HG03066 (cell line): ENCODE data around the gene CLASP1.

Experiments used
- ATAC-seq: cut with Tn5 transposase; IDR thresholded peaks from one replicate; pipeline ENCODE4 v1.9.1; 2021; ENCODE audit warnings: low read depth; ENCODE audit not compliant: unreplicated experiment

CLASP1 gene

GRCh38 chr2:121513597-121514333, 135.5 kb downstream of the CLASP1 start:
- ATAC-seq: no peak

- ATAC-seq: no peak
Measured at GRCh38 chr2:121510857-121511256, 138.4 kb downstream of the CLASP1 start.

- no peak for ATAC-seq
Measured at GRCh38 chr2:121506621-121507020, 142.6 kb downstream of the CLASP1 start.

GRCh38 chr2:121505986-121506586, 143.2 kb downstream of the CLASP1 start:
- no peak for ATAC-seq

GRCh38 chr2:121505005-121505404, 144.3 kb downstream of the CLASP1 start:
- no peak for ATAC-seq

- ATAC-seq: no peak
Measured at GRCh38 chr2:121504316-121504715, 144.9 kb downstream of the CLASP1 start.

- no peak for ATAC-seq
Measured at GRCh38 chr2:121502781-121503180, 146.5 kb downstream of the CLASP1 start.

GRCh38 chr2:121502246-121502645, 147.0 kb downstream of the CLASP1 start:
- no peak for ATAC-seq

- no peak for ATAC-seq
Measured at GRCh38 chr2:121501554-121501953, 147.7 kb downstream of the CLASP1 start.

GRCh38 chr2:121501031-121501430, 148.2 kb downstream of the CLASP1 start:
- no peak for ATAC-seq

GRCh38 chr2:121498731-121499130, 150.5 kb downstream of the CLASP1 start:
- no peak for ATAC-seq

- ATAC-seq: no peak
Measured at GRCh38 chr2:121492409-121492808, 156.9 kb downstream of the CLASP1 start.

GRCh38 chr2:121491518-121491917, 157.7 kb downstream of the CLASP1 start:
- no peak for ATAC-seq

- no peak for ATAC-seq
Measured at GRCh38 chr2:121490584-121491133, 158.6 kb downstream of the CLASP1 start.

GRCh38 chr2:121489911-121490583, 159.2 kb downstream of the CLASP1 start:
- no peak for ATAC-seq

GRCh38 chr2:121489284-121489683, 160.0 kb downstream of the CLASP1 start:
- no peak for ATAC-seq

- ATAC-seq: no peak
Measured at GRCh38 chr2:121486191-121486790, 163.0 kb downstream of the CLASP1 start.

GRCh38 chr2:121485039-121485438, 164.2 kb downstream of the CLASP1 start:
- ATAC-seq: no peak

- ATAC-seq: no peak
Measured at GRCh38 chr2:121483846-121484245, 165.4 kb downstream of the CLASP1 start.

GRCh38 chr2:121483021-121483420, 166.2 kb downstream of the CLASP1 start:
- no peak for ATAC-seq

- no peak for ATAC-seq
Measured at GRCh38 chr2:121480826-121481225, 168.4 kb downstream of the CLASP1 start.
